HFFc6 (cell line): ENCODE results near the gene WRAP53. TPM values are rescaled to one million over a fixed set of nuclear protein-coding genes. Genes with fewer than 3 reads are reported as not detected.
A peak's percentile ranks its signal among the peaks of the same experiment; 100 is the strongest.

Experiments
- DNase-seq: peaks from one replicate; pipeline ENCODE4 v3.0.0-alpha.2; 2018
- H3K27ac Mint-ChIP-seq: 2 replicates; pipeline ENCODE4 v1.8.0; 2020; ENCODE audit warnings: mild to moderate bottlenecking, mixed read lengths
- H3K27me3 Mint-ChIP-seq: 2 replicates; pipeline ENCODE4 v1.8.0; 2021; ENCODE audit warnings: mild to moderate bottlenecking, moderate library complexity, mixed read lengths; ENCODE audit not compliant: insufficient read depth
- H3K36me3 Mint-ChIP-seq: 2 replicates; pipeline ENCODE4 v1.8.0; 2021; ENCODE audit warnings: low read depth, mixed read lengths
- H3K4me1 Mint-ChIP-seq: 2 replicates; pipeline ENCODE4 v1.8.0; 2020; ENCODE audit warnings: low read depth, mixed read lengths
- H3K4me3 Mint-ChIP-seq: 2 replicates; pipeline ENCODE4 v1.8.0; 2020; ENCODE audit warnings: mild to moderate bottlenecking, moderate library complexity, mixed read lengths
- H3K9me3 Mint-ChIP-seq: 2 replicates; pipeline ENCODE4 v1.8.0; 2020; ENCODE audit warnings: mild to moderate bottlenecking, mixed read lengths
- total RNA-seq, 6 experiments: library from RNA; stranded (reverse); fragmentation: NEBNext Ultra II Directional; extraction: Animal tissue kit (Norgen Biotek cat#: 25700); gene quantifications; 2 replicates in 1 of 6; 3 replicates in 5 of 6; pipeline ENCODE4 v1.2.3, GENCODE V29; 2021
- TF ChIP-seq, protein P1 (sequence below): fragments of 200-600 bp; sonication (generic); IDR thresholded peaks from 2 replicates; pipeline ENCODE4 v1.5.0; 2021; ENCODE audit warnings: antibody characterized with exemption, mild to moderate bottlenecking

Gene WRAP53
- total RNA-seq, 6 experiments from 2014 or later: 8.6 to 18.2 (median 15.2) TPM

DNA sequence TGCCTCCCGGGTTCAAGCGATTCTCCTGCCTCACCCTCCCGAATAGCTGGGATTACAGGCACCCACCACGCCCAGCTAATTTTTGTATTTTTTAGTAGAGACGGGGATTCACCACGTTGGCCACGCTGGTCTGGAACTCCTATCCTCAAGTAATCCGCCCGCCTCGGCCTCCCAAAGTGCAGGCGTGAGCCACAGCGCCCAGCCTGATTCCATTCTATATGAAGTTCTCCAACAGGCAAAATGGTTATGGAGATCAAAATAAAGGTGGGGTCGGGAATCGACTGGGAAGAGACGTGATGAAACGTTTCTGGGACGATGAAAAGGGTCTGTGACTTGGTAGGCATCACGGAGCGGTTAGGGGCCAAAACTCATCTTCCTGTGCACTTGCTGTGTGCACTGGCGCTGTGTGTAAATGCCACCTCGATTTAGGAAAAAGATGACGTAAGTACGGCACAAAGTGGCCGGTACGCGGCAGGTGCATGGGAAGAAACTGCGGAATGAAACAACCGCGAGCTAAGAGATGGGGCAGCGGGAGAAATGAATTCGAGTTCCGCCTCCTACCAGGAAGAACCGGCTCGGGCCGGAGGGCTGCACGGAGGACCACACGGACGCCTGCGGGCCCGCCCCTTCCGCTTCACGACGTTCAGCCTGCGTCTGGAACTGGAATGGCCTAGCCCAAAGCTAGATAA lies 2.6 kb upstream of the WRAP53 start:
- Mint-ChIP-seq H3K4me3 (peak overlapping the region; percentile 93), H3K36me3 (peaks cover 14% of the 10 kb centered on the region), H3K9me3 (no peaks in the 10 kb centered on the region), H3K4me1 (peaks cover 31% of the 10 kb centered on the region), H3K27me3 (no peaks in the 10 kb centered on the region; the same call in none of the 2 replicates), H3K27ac (peak overlapping the region; percentile 98)
- DNase-seq: peak; percentile 92
- TF ChIP-seq, protein P1, sequence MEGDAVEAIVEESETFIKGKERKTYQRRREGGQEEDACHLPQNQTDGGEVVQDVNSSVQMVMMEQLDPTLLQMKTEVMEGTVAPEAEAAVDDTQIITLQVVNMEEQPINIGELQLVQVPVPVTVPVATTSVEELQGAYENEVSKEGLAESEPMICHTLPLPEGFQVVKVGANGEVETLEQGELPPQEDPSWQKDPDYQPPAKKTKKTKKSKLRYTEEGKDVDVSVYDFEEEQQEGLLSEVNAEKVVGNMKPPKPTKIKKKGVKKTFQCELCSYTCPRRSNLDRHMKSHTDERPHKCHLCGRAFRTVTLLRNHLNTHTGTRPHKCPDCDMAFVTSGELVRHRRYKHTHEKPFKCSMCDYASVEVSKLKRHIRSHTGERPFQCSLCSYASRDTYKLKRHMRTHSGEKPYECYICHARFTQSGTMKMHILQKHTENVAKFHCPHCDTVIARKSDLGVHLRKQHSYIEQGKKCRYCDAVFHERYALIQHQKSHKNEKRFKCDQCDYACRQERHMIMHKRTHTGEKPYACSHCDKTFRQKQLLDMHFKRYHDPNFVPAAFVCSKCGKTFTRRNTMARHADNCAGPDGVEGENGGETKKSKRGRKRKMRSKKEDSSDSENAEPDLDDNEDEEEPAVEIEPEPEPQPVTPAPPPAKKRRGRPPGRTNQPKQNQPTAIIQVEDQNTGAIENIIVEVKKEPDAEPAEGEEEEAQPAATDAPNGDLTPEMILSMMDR: no peak

GRCh38 chr17:7686222-7687071 lies 1.8 kb upstream of the WRAP53 start:
- Mint-ChIP-seq H3K27ac (peak overlapping the region; percentile 98), H3K36me3 (peaks cover 14% of the 10 kb centered on the region), H3K27me3 (no peaks in the 10 kb centered on the region; the same call in none of the 2 replicates), H3K9me3 (no peaks in the 10 kb centered on the region), H3K4me1 (peaks cover 31% of the 10 kb centered on the region), H3K4me3 (peak overlapping the region; percentile 93)
- peak; percentile 77 for DNase-seq
- TF ChIP-seq, protein P1: no peak

- Mint-ChIP-seq H3K4me3 (peak within 1 kb of the TSS; percentile 93), H3K27me3 (no peaks in the 10 kb centered on the region; the same call in none of the 2 replicates), H3K4me1 (peaks cover 31% of the 10 kb centered on the region), H3K27ac (peak within 1 kb of the TSS; percentile 98), H3K36me3 (peaks cover 14% of the 10 kb centered on the region), H3K9me3 (no peaks in the 10 kb centered on the region)
- TF ChIP-seq, protein P1: no peak
- DNase-seq: peak; percentile 88
Measured at GRCh38 chr17:7687072-7687907, 987 bp upstream of the WRAP53 start, which contains the start of gene TP53. Gene TP53, minus strand, starts transcription at chr17:7687490. Its CDS starts 10,896 bp downstream, at chr17:7676594.

DNA sequence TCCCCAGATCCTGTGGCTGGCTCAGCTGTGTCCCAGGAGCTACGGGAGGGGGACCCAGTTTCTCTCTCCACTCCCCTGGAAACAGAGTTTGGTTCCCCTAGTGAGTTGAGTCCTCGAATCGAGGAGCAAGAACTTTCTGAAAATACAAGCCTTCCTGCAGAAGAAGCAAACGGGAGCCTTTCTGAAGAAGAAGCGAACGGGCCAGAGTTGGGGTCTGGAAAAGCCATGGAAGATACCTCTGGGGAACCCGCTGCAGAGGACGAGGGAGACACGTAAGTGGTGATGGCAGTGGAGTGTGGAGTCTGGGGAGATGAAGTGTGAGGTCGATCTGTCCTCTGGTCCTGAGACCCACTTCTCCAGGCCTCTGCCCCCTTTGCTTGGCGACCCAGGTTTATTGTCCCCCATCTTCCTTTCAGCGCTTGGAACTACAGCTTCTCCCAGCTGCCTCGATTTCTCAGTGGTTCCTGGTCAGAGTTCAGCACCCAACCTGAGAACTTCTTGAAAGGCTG lies 585 bp downstream of the WRAP53 start:
- H3K9me3 Mint-ChIP-seq: no peaks in the 10 kb centered on the region
- H3K4me3 Mint-ChIP-seq: peak overlapping the region; percentile 93
- H3K27me3 Mint-ChIP-seq: no peaks in the 10 kb centered on the region; the same call in none of the 2 replicates
- peak overlapping the region; percentile 92 for H3K27ac Mint-ChIP-seq
- peaks cover 31% of the 10 kb centered on the region for H3K4me1 Mint-ChIP-seq
- H3K36me3 Mint-ChIP-seq: peaks cover 20% of the 10 kb centered on the region
- TF ChIP-seq, protein P1: no peak
- no peak for DNase-seq

GRCh38 chr17:7695586-7695985 lies 7.3 kb downstream of the WRAP53 start:
- H3K27me3 Mint-ChIP-seq: no peaks in the 10 kb centered on the region; the same call in 1 of the 2 replicates
- H3K36me3 Mint-ChIP-seq: peaks cover 31% of the 10 kb centered on the region
- TF ChIP-seq, protein P1: no peak
- H3K4me1 Mint-ChIP-seq: no peaks in the 10 kb centered on the region
- H3K4me3 Mint-ChIP-seq: no peak overlapping the region
- DNase-seq: no peak
- no peaks in the 10 kb centered on the region for H3K9me3 Mint-ChIP-seq
- H3K27ac Mint-ChIP-seq: no peak overlapping the region
